HepG2 (cell line): Measurements from ENCODE around the gene DNM1. TPM values are rescaled to one million over a fixed set of nuclear protein-coding genes. Genes with fewer than 3 reads are reported as not detected.

ENCODE experiments used
- BHLHE40 ChIP-seq: IDR thresholded peaks from 2 replicates; pipeline ENCODE4 v1.6.1; 2011; ENCODE audit warnings: low read length, improper control_type of control experiment
- HNF1A ChIP-seq, 2 experiments: sonication (generic) in 1 of 2; formaldehyde crosslinking in 1 of 2; IDR thresholded peaks; 2 replicates each; pipeline versions ENCODE4 v1.4.0 to v1.6.1; 2016 to 2020; ENCODE audit warnings: borderline replicate concordance in 1 of 2, low read depth in 1 of 2, mild to moderate bottlenecking in 1 of 2, missing genetic modification reagents in 1 of 2
- KLF16 ChIP-seq, 2 experiments: sonication (generic) in 1 of 2; formaldehyde crosslinking in 1 of 2; IDR thresholded peaks; 2 replicates each; pipeline versions ENCODE4 v1.6.1 to v1.8.0; 2016 to 2023; ENCODE audit warnings: missing genetic modification reagents in 2 of 2, missing compliant biosample characterization in 1 of 2
- MED13 ChIP-seq: sonication (generic); formaldehyde crosslinking; IDR thresholded peaks from 2 replicates; pipeline ENCODE4 v1.5.0; 2020; ENCODE audit warnings: missing genetic modification reagents
- POLR2AphosphoS2 ChIP-seq: IDR thresholded peaks from 2 replicates; pipeline ENCODE4 v1.6.1; 2011; ENCODE audit warnings: low read depth, low read length, improper control_type of control experiment
- RXRA ChIP-seq: sonication (generic); formaldehyde crosslinking; IDR thresholded peaks from 2 replicates; pipeline ENCODE4 v1.5.1; 2020; ENCODE audit warnings: missing genetic modification reagents
- ZBTB42 ChIP-seq: sonication (generic); formaldehyde crosslinking; IDR thresholded peaks from 2 replicates; pipeline ENCODE4 v1.5.0; 2020; ENCODE audit warnings: mild to moderate bottlenecking, missing genetic modification reagents
- ZNF558 ChIP-seq: sonication (generic); formaldehyde crosslinking; IDR thresholded peaks from 2 replicates; pipeline ENCODE4 v1.9.0; 2022; ENCODE audit warnings: mild to moderate bottlenecking, missing genetic modification reagents, borderline replicate concordance
- ZNF670 ChIP-seq: sonication (generic); formaldehyde crosslinking; IDR thresholded peaks from 2 replicates; pipeline ENCODE4 v1.8.0; 2022; ENCODE audit warnings: mild to moderate bottlenecking, missing genetic modification reagents, borderline replicate concordance
- ZNF740 ChIP-seq: sonication (generic); formaldehyde crosslinking; IDR thresholded peaks from 2 replicates; pipeline ENCODE4 v1.4.0; 2020; ENCODE audit warnings: missing genetic modification reagents
- polyA plus RNA-seq, 8 experiments: library from polyadenylated mRNA; depleted of rRNA in 3 of 8; stranded (reverse) in 7 of 8; unstranded in 1 of 8; fragments of >200 nt; fragmentation: Illumina TruSeq in 4 of 8; extraction: Trizol in 4 of 8; gene quantifications; 2 replicates each; pipeline versions ENCODE4 v1.2.1 to v1.2.3, GENCODE V29; 2011 to 2016; ENCODE audit warnings: low read depth in 4 of 8, missing spikeins in 1 of 8, mixed read lengths in 1 of 8; ENCODE audit not compliant: insufficient read depth in 1 of 8
- total RNA-seq, 5 experiments: library from RNA; depleted of rRNA; stranded (reverse); fragments of >200 nt; fragmentation: Illumina TruSeq; extraction: Trizol; gene quantifications; 2 replicates each; pipeline ENCODE4 v1.2.3, GENCODE V29; 2016; ENCODE audit warnings: low read depth in 1 of 5
- TF ChIP-seq, protein P1 (sequence below): sonication (generic); formaldehyde crosslinking; IDR thresholded peaks from 2 replicates; pipeline ENCODE4 v1.5.1; 2020; ENCODE audit warnings: missing genetic modification reagents, mild to moderate bottlenecking, borderline replicate concordance
- TF ChIP-seq, protein P2 (sequence below): sonication (generic); formaldehyde crosslinking; IDR thresholded peaks from 2 replicates; pipeline ENCODE4 v1.4.0; 2020; ENCODE audit warnings: missing genetic modification reagents, mild to moderate bottlenecking, borderline replicate concordance
- TF ChIP-seq, protein P3 (sequence below): sonication (generic); formaldehyde crosslinking; IDR thresholded peaks from 2 replicates; pipeline ENCODE4 v1.5.0; 2020; ENCODE audit warnings: missing genetic modification reagents, mild to moderate bottlenecking, borderline replicate concordance
- TF ChIP-seq, protein P4 (sequence below): IDR thresholded peaks from 2 replicates; pipeline ENCODE4 v1.6.1; 2016; ENCODE audit warnings: missing compliant biosample characterization, missing genetic modification reagents, borderline replicate concordance

DNM1 gene
- total and polyA plus RNA-seq, 2 of the 13 experiments (the other 11 are each of a cell fraction or from before 2014, with no cell fraction given): 0.13 to 0.58 TPM

DNA sequence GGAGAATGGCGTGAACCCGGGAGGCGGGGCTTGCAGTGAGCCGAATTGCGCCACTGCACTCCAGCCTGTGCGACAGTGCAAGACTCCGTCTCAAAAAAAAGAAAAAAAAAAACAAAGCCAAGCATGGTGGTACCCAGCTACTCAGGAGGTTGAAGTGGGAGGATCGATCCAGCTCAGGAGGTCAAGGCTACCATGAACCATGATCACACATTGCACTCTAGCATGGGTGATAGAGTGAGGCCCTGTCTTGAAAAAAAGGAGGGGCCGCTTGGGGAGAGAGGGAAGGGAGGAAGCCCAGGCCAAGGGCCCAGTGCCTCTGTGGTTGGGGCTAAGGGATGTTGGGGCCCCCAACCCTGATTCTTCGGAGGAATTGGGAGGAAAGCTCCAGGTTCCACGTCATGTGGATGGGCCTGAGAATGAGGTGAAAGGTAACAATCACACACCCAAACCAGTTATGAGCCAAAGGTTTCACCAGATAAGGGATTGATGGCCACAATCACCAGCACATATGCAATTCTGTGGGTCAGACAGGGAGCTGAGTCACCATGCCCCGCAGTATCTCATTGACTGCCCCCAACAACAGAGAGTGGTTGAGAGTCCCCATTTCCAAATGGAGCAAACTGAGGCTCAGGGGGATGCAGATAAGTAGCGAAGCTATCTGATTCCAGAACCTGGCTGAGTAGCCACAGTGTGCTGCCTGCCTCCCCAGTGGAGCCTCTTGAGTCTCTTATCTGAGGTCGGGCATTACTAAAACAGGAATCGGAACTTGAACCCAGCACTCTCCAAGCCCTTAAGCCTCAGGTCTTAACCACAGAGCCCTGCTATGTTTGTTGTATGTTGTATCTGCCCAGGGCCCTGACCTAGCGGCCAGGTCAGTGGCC, 93.4 kb downstream of the DNM1 start (continued):
- TF ChIP-seq, protein P1, sequence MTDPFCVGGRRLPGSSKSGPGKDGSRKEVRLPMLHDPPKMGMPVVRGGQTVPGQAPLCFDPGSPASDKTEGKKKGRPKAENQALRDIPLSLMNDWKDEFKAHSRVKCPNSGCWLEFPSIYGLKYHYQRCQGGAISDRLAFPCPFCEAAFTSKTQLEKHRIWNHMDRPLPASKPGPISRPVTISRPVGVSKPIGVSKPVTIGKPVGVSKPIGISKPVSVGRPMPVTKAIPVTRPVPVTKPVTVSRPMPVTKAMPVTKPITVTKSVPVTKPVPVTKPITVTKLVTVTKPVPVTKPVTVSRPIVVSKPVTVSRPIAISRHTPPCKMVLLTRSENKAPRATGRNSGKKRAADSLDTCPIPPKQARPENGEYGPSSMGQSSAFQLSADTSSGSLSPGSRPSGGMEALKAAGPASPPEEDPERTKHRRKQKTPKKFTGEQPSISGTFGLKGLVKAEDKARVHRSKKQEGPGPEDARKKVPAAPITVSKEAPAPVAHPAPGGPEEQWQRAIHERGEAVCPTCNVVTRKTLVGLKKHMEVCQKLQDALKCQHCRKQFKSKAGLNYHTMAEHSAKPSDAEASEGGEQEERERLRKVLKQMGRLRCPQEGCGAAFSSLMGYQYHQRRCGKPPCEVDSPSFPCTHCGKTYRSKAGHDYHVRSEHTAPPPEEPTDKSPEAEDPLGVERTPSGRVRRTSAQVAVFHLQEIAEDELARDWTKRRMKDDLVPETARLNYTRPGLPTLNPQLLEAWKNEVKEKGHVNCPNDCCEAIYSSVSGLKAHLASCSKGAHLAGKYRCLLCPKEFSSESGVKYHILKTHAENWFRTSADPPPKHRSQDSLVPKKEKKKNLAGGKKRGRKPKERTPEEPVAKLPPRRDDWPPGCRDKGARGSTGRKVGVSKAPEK (CRISPR knock-in tag): no peak
- TF ChIP-seq, protein P2, sequence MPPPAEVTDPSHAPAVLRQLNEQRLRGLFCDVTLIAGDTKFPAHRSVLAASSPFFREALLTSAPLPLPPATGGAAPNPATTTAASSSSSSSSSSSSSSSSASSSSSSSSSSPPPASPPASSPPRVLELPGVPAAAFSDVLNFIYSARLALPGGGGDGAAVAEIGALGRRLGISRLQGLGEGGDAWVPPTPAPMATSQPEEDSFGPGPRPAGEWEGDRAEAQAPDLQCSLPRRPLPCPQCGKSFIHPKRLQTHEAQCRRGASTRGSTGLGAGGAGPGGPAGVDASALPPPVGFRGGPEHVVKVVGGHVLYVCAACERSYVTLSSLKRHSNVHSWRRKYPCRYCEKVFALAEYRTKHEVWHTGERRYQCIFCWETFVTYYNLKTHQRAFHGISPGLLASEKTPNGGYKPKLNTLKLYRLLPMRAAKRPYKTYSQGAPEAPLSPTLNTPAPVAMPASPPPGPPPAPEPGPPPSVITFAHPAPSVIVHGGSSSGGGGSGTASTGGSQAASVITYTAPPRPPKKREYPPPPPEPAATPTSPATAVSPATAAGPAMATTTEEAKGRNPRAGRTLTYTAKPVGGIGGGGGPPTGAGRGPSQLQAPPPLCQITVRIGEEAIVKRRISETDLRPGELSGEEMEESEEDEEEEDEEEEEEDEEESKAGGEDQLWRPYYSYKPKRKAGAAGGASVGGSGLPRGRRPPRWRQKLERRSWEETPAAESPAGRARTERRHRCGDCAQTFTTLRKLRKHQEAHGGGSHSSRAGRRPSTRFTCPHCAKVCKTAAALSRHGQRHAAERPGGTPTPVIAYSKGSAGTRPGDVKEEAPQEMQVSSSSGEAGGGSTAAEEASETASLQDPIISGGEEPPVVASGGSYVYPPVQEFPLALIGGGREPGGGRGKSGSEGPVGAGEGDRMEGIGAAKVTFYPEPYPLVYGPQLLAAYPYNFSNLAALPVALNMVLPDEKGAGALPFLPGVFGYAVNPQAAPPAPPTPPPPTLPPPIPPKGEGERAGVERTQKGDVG (CRISPR knock-in tag): no peak
- TF ChIP-seq ZNF740 (no peak), KLF16 (CRISPR knock-in tag; IDR thresholded peaks at IDR 0.05) (peak in 1 of 2 experiments; percentile 33; a peak in 1 of 4 replicates), ZBTB42 (CRISPR knock-in tag) (no peak), RXRA (CRISPR knock-in tag) (peak; percentile 59; the same call in 1 of the 2 replicates), ZNF558 (CRISPR knock-in tag) (no peak), MED13 (no peak), POLR2AphosphoS2 (no peak), BHLHE40 (no peak), ZNF670 (CRISPR knock-in tag) (no peak), HNF1A (IDR thresholded peaks at IDR 0.05; ENCODE audit: low read depth) (no peak), HNF1A (CRISPR knock-in tag; IDR thresholded peaks at IDR 0.05; ENCODE audit: borderline replicate concordance) (no peak)
- TF ChIP-seq, protein P3, sequence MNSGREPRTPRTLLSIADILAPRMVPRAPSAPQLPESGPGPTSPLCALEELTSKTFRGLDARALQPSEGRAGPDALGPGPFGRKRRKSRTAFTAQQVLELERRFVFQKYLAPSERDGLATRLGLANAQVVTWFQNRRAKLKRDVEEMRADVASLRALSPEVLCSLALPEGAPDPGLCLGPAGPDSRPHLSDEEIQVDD (CRISPR knock-in tag): no peak
- TF ChIP-seq, protein P4, sequence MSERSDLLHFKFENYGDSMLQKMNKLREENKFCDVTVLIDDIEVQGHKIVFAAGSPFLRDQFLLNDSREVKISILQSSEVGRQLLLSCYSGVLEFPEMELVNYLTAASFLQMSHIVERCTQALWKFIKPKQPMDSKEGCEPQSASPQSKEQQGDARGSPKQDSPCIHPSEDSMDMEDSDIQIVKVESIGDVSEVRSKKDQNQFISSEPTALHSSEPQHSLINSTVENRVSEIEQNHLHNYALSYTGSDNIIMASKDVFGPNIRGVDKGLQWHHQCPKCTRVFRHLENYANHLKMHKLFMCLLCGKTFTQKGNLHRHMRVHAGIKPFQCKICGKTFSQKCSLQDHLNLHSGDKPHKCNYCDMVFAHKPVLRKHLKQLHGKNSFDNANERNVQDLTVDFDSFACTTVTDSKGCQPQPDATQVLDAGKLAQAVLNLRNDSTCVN (CRISPR knock-in tag): no peak
